ENCODE results near the gene NOTUM.
A peak's percentile ranks its signal among the peaks of the same experiment; 100 is the strongest.

DNA sequence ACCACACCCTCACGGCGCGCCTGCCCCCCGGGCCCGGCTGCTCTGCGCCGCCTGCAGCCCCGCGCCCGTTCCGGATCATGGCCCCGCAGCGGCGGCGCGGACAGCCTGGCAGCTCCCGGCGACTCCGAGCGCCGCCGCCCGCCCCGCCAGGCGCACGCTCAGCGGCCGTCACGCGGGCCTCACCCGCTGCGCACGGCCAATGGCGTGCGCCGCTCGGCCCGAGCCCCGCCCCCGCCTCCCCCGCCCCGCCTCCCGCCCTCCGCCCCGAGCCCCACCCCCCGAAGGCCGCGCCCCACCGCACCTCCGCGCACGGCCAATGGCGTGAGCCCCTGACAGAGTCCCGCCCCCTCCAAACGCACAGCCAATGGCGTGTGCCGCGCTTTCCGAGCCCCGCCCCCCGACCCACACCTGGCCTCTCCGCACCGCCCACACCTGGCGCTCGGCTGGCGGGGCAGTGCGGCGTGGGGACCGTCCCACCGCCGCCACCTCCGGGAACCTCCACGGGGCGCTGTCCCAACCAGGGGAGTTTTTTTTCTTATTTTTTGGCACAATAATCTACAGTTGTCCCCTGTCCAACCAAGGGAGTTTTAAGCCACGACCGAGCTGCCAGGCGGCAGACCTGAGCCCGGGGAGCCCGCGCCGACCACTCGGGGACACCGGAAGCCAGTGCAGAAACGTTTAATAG is 49.6 kb downstream of the NOTUM start, which contains the start of gene PCYT2:
- TF ChIP-seq, protein P1, sequence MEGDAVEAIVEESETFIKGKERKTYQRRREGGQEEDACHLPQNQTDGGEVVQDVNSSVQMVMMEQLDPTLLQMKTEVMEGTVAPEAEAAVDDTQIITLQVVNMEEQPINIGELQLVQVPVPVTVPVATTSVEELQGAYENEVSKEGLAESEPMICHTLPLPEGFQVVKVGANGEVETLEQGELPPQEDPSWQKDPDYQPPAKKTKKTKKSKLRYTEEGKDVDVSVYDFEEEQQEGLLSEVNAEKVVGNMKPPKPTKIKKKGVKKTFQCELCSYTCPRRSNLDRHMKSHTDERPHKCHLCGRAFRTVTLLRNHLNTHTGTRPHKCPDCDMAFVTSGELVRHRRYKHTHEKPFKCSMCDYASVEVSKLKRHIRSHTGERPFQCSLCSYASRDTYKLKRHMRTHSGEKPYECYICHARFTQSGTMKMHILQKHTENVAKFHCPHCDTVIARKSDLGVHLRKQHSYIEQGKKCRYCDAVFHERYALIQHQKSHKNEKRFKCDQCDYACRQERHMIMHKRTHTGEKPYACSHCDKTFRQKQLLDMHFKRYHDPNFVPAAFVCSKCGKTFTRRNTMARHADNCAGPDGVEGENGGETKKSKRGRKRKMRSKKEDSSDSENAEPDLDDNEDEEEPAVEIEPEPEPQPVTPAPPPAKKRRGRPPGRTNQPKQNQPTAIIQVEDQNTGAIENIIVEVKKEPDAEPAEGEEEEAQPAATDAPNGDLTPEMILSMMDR (conservative IDR thresholded peaks at IDR 0.05; ENCODE audit: low read length) = peak; percentile 62
- no peak for TF ChIP-seq EZH2phosphoT487 (IDR thresholded peaks at IDR 0.05; ENCODE audit: borderline replicate concordance, low read depth, low read length)
